CD4-positive, alpha-beta T cell treated with Interferon alpha-2 for 1 hour (primary cell): ENCODE data around the gene HAUS7.
A peak's percentile ranks its signal among the peaks of the same experiment; 100 is the strongest.
"Not testable (repeated sequence)": the region's sequence is repeated elsewhere in the genome, so short reads cannot be mapped to it uniquely, and the experiment has no call there.

Experiments
- DNase-seq, 2 donors: peaks; one replicate each; pipeline ENCODE4 v3.0.0-alpha.2; 2020 to 2022

HAUS7 gene

GRCh38 chrX:153406903-153407302, 63.5 kb downstream of the HAUS7 start:
- DNase-seq = no peak

- DNase-seq = no peak
Observed at GRCh38 chrX:153406011-153406410, 64.4 kb downstream of the HAUS7 start.

- no peak for DNase-seq
Observed at GRCh38 chrX:153405426-153405825, 65.0 kb downstream of the HAUS7 start.

- not testable (repeated sequence) for DNase-seq
Observed at GRCh38 chrX:153404333-153404732, 66.0 kb downstream of the HAUS7 start.

GRCh38 chrX:153401133-153401764, 69.1 kb downstream of the HAUS7 start, which contains the start of gene PNMA6E:
Gene PNMA6E (minus strand): TSS chrX:153401350. CDS start chrX:153398849, 2,501 bp downstream.
- no peak for DNase-seq

- peak; percentile 31 to 44 for DNase-seq
Observed at GRCh38 chrX:153400146-153401132, 69.9 kb downstream of the HAUS7 start.

GRCh38 chrX:153398275-153398960, 72.0 kb downstream of the HAUS7 start:
- no peak for DNase-seq
